ENCODE measurements around the gene CELA2A. TPM values are rescaled to one million over a fixed set of nuclear protein-coding genes. Genes with fewer than 3 reads are reported as not detected.
"Not testable (repeated sequence)": the region's sequence is repeated elsewhere in the genome, so short reads cannot be mapped to it uniquely, and the experiment has no call there.

Gene CELA2A
- total RNA-seq, 4 donors from 2014 or later = not detected

DNA sequence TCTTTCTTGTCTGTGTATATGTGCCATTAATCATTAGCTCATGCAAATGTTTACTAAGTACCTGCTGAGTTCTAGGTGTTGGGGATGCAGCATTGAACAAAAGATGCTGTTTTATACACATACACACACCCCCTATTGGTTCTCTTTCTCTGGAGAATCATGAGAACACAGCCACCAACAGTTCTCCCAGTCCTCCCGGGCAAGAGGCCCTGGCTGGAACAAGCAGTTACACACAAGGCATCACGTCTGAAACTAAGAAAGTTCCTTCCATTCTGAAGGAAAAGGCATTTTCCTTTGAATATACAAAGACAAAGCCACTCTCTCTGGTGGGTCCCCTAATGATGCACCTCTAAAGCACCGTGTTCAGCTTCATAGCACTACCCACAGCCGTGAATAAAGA, 56.7 kb downstream of the CELA2A start:
- Histone ChIP-seq H3K9me3 (no peaks in the 10 kb centered on the region), H3K36me3 (peaks cover 0 to 28% (median 0%) of the 10 kb centered on the region in 3 donors), H3K4me1 (peaks cover 0 to 5% (median 0%) of the 10 kb centered on the region in 4 donors), H3K27ac (no peak overlapping the region), H3K4me3 (no peak overlapping the region), H3K27me3 (no peaks in the 10 kb centered on the region)
- TF ChIP-seq POLR2A (IDR thresholded peaks at IDR 0.05) = no peak
- TF ChIP-seq, protein P1, sequence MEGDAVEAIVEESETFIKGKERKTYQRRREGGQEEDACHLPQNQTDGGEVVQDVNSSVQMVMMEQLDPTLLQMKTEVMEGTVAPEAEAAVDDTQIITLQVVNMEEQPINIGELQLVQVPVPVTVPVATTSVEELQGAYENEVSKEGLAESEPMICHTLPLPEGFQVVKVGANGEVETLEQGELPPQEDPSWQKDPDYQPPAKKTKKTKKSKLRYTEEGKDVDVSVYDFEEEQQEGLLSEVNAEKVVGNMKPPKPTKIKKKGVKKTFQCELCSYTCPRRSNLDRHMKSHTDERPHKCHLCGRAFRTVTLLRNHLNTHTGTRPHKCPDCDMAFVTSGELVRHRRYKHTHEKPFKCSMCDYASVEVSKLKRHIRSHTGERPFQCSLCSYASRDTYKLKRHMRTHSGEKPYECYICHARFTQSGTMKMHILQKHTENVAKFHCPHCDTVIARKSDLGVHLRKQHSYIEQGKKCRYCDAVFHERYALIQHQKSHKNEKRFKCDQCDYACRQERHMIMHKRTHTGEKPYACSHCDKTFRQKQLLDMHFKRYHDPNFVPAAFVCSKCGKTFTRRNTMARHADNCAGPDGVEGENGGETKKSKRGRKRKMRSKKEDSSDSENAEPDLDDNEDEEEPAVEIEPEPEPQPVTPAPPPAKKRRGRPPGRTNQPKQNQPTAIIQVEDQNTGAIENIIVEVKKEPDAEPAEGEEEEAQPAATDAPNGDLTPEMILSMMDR (IDR thresholded peaks at IDR 0.05) = no peak
- peak in 1 of 3 donors; percentile 4 for DNase-seq

DNA sequence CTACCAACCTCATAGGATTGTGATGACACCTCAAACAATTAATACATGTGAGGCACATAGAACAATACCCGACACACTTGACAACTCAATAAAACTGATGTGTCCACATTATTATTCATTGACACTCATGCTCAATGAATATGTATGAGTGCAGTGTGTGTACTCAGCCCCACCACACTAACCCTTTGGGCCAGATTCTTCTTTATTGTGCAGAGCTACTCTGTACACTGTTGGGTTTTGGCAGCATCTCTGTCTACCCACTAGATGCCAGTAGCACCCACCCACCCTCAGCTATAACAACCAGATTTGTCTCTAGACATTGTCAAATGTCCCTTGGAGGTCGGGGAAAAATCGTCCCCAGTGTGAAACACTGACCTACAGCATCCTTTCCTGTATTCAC, 57.4 kb downstream of the CELA2A start:
- Histone ChIP-seq H3K4me1 (peaks cover 0 to 5% (median 0%) of the 10 kb centered on the region in 4 donors), H3K9me3 (no peaks in the 10 kb centered on the region), H3K4me3 (no peak overlapping the region), H3K27ac (no peak overlapping the region), H3K27me3 (no peaks in the 10 kb centered on the region), H3K36me3 (peaks cover 0 to 28% (median 0%) of the 10 kb centered on the region in 3 donors)
- no peak for DNase-seq
- TF ChIP-seq, protein P1 (IDR thresholded peaks at IDR 0.05) = no peak
- TF ChIP-seq POLR2A (IDR thresholded peaks at IDR 0.05) = no peak

DNA sequence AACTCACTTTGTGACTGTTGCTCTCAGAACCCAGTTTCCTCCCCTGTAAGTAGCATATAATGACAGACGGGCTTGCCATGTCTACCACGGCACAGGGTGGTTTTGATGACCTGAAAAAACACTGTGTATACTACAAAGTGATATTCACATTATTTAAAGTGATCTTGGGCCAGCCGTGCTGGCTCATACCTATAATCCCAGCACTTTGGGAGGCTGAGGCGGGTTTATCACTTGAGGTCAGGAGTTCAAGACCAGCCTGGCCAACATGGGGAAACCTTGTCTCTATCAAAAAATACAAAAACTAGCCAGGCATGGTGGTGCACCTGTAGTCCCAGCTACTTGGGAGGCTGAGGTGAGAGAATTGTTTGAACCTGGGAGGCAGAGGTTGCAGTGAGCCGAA, 58.0 kb downstream of the CELA2A start:
- DNase-seq, H3K4me1 ChIP-seq, H3K9me3 ChIP-seq, H3K27me3 ChIP-seq, H3K4me3 ChIP-seq, H3K27ac ChIP-seq: not testable (repeated sequence)
- peaks cover 0 to 28% (median 0%) of the 10 kb centered on the region in 3 donors for H3K36me3 ChIP-seq

DNA sequence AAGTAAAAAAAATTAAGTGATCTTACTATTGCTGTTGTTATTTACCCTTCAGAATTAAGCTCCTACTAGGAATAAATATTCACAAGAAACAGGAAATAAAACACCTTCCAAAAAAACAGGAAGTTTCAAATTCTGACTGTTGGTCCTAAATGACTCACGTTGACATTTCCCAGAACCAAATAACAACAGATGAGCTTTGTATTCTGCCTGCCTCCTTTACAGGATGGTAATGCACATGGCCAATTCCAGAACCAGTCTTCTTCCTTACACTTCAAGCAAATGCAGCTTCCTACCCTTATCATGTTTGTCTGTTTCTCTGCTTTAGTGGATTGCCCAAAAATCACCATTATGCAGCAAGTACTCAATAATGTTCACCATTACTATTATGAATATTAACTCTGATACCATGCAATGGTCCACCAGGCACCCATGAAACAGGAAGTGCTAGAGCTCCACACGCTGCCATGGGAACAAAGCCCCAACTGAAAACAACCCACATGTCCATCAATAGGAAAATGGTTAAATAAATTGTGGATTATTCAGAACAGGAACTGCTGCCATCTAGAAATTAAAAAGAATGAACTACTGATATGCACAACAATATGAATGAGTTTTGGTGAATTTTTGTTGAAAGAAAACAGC, 58.6 kb downstream of the CELA2A start:
- no peak overlapping the region for H3K4me3 ChIP-seq
- peak in 1 of 3 donors; percentile 6 for DNase-seq
- no peaks in the 10 kb centered on the region for H3K27me3 ChIP-seq
- H3K36me3 ChIP-seq = peaks cover 0 to 28% (median 0%) of the 10 kb centered on the region in 3 donors
- no peaks in the 10 kb centered on the region for H3K9me3 ChIP-seq
- H3K4me1 ChIP-seq = peaks cover 0 to 5% (median 0%) of the 10 kb centered on the region in 4 donors
- no peak overlapping the region for H3K27ac ChIP-seq
- TF ChIP-seq, protein P1 (IDR thresholded peaks at IDR 0.05) = no peak
- TF ChIP-seq POLR2A (IDR thresholded peaks at IDR 0.05) = no peak

DNA sequence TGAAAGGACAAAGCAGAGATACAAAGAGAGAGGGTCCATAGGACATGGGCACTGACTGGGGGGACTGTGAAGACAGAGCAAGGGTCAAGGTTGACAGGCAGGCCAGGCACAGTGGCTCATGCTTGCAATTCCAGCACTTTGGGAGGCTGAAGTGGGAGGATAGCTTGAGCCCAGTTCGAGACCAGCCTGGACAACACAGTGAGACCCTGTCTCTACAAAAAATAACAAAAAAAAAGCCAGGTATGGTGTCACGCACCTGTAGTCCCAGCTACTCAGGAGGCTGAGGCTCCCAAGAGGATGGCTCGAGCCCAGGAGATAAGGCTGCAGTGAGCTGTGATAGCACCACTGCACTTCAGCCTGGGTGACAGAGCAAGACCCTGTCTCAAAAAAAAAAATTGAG, 63.1 kb downstream of the CELA2A start:
- peak in 1 of 3 donors; percentile 27 for DNase-seq
- H3K36me3 ChIP-seq = peaks cover 0 to 16% (median 0%) of the 10 kb centered on the region in 3 donors
- no peak overlapping the region for H3K4me3 ChIP-seq
- no peaks in the 10 kb centered on the region for H3K9me3 ChIP-seq
- TF ChIP-seq POLR2A (IDR thresholded peaks at IDR 0.05) = no peak
- TF ChIP-seq, protein P1 (IDR thresholded peaks at IDR 0.05) = no peak
- peaks cover 0 to 11% (median 2%) of the 10 kb centered on the region in 4 donors for H3K4me1 ChIP-seq
- no peak overlapping the region for H3K27ac ChIP-seq
- no peaks in the 10 kb centered on the region for H3K27me3 ChIP-seq

DNA sequence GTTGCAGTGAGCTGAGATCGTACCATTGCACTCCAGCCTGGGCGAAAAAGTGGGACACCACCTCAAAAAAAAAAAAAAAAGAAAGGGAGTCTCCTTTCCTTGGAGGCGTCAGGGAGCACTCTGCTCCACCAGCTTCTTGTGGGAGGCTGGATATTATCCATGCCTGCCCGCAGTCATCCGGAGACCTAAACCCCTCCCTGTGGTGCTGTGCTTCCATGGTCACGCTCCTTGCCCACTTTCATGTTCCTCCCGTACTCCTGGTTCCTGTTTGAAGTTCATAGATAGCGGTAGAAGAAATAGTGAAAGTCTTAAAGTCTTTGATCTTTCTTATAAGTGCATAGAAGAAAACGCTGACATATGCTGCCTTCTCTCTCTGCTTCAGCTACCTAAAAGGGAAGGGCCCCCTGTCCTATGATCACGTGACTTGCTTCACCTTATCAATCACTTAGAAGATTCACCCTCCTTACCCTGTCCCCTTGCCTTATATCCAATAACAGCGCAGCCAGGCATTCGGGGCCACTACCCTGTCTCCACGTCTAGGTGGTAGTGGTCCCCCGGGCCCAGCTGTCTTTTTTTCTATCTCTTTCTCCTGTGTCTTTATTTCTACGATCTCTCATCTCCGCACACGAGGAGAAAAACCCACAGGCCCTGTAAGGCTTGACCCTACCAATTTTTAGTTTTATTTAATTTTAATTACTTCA, 64.8 kb downstream of the CELA2A start:
- not testable (repeated sequence) for H3K9me3 ChIP-seq, H3K4me3 ChIP-seq, H3K27me3 ChIP-seq, H3K27ac ChIP-seq
- H3K36me3 ChIP-seq = peaks cover 0 to 16% (median 0%) of the 10 kb centered on the region in 3 donors
- H3K4me1 ChIP-seq = peaks cover 0 to 20% (median 5%) of the 10 kb centered on the region in 4 donors
- DNase-seq = peak in 1 of 3 donors; percentile 38

Other genes starting within 250 kb of the CELA2A start
- gene FHAD1, start 209.5 kb upstream of the CELA2A start, total RNA-seq = 1 to 10 TPM in 1 of 4 donors, under 1 TPM in 1, not detected in 2; 0.95 to 1.7 TPM
- 100 to 1,000 TPM in 3 of 4 donors, 10 to 100 TPM in 1; 84.2 to 236 (median 196) TPM for gene EFHD2, start 46.8 kb upstream of the CELA2A start, total RNA-seq
- 1 to 10 TPM in 1 of 4 donors, not detected in 3; 3.2 TPM for gene CTRC, start 18.3 kb upstream of the CELA2A start, total RNA-seq
- not detected for gene CELA2B, start 19.4 kb downstream of the CELA2A start, total RNA-seq
- 10 to 100 TPM in 3 of 4 donors, 1 to 10 TPM in 1; 7.4 to 34.0 (median 26.2) TPM for gene CASP9, start 67.5 kb downstream of the CELA2A start, total RNA-seq
- gene DNAJC16, start 70.1 kb downstream of the CELA2A start, total RNA-seq = 10 to 100 TPM; 20.8 to 64.4 (median 31.8) TPM
- 10 to 100 TPM; 15.7 to 45.4 (median 39.6) TPM for gene AGMAT, start 128.3 kb downstream of the CELA2A start, total RNA-seq
- 10 to 100 TPM; 56.0 to 97.1 (median 68.5) TPM for gene DDI2, start 160.7 kb downstream of the CELA2A start, total RNA-seq
- gene PLEKHM2, start 227.6 kb downstream of the CELA2A start, total RNA-seq = 10 to 100 TPM; 20.0 to 63.5 (median 37.7) TPM

All from Peyer's patch (tissue), 4 donors.